ENCODE results near the gene ZNF559.

Gene ZNF559

DNA sequence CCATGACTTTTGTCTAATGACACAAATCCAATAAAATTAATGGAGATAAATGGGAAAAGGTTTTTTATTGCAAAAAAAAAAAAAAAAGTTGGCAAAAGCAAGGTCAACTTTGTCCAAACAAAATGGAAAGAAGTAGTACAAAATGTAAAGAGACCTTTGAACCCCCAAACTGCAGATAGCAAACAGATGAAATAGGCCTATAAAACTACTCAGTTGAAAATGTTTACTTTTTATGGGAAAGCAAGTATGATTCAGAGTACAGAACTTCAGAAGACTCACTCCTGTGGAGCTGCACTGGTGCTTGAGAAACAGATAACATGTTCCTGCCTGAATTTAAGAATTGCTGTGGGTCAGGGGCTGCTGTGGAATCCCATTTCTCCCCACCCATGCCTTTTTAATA, 29.0 kb downstream of the ZNF559 start:
- no peak for DNase-seq (ENCODE audit: low read depth in 3 of 3)

DNA sequence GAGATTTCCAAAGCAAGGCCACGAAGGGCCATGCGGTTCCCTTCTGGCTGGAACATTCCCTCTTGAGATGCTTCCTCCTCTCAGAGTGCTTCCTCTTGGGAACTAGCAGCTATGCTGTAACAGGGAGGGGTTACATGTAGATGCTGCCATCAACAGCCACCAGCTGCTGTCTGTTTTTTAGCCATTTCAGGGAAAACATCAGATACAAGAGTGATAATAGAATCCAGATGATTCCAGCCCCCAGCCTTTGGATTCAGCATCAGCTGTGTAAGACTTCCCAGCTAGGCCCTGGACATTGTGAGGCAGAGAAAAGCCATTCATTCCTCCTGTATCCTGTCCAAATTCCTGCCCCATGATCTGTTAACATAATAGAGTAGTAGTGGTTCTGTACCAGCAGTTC, 30.7 kb downstream of the ZNF559 start:
- DNase-seq (ENCODE audit: low read depth in 3 of 3) = no peak

DNA sequence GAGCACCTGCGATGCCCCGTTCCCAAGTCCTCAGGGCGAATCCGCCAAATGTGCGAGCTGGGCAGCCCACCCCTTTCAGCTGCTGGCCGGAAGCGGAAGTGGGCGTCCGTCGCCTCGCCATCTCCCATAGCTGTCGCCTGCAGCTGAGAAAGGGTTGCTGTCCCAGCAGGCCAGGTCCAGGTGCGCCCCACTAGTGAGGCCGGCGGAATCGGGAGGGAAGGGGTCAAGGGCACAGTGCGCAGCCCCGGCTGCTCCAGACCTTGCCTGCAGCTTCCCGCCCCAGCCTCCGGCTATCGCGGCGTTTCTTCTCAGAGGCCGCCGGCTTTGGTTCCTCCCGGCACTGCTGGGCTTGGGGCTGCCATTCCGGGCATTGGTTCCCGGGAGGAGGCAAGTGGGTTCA, 38.9 kb downstream of the ZNF559 start, which contains the start of gene ZNF177:
Gene ZNF177, plus strand, starts transcription at position 109 of the 400 bp plus-strand sequence. CDS start 15,299 bp downstream, outside the sequence.
- no peak for DNase-seq (ENCODE audit: low read depth in 3 of 3)

DNA sequence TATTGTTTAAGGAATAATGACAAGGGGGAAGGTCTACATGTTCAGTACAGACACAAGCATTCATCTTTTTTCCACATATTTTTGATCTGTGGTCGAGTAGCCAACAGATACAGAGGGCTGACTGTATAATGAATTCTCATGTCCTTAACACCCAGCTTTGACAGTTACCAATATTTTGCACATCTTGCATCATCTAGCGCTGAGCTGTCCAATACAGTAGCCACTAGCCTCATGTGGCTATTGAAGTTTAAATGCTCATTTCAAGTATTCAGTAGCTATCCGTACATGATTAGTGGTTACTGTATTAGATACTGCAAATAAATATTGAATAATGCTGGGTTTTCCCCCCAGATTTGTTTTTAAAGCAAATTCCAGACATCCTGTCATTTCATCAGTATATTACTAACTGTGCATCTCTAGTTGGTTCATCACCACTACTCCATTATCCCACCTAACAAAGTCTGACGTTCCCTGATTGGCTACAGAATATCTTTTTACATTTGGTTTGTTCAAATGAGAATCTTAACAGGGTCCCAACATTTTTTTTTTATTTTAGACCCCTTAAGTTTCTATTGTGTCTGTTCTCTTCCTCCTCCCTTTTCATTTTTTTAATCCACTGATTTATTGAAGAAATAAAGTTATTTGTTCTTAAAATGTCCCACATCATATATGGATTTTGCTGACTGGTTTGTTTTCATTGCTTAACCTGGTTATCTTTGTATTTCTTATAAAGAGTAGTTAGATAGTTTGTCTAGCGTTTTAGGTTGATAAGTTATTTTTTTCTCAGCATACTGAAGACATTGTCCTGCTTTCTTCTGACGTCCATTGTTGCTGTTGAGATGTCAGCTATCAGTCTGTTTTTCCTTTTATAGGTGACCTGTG, 47.0 kb downstream of the ZNF559 start:
- no peak for DNase-seq (ENCODE audit: low read depth in 3 of 3)

DNA sequence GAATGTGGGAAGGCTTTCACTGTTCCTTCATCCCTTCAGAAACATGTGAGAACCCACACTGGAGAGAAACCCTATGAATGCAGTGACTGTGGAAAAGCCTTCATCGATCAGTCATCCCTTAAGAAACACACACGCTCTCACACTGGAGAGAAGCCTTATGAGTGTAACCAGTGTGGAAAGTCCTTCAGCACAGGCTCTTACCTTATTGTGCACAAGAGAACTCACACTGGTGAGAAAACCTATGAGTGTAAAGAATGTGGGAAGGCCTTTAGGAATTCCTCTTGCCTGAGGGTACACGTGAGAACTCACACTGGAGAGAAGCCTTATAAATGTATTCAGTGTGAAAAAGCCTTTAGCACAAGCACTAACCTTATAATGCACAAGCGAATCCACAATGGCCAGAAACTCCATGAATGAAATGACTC, 57.4 kb downstream of the ZNF559 start:
- DNase-seq (ENCODE audit: low read depth in 3 of 3) = no peak
